ENCODE measurements around the gene HOXC13. TPM values are rescaled to one million over a fixed set of nuclear protein-coding genes. Genes with fewer than 3 reads are reported as not detected.

Gene HOXC13
- total and polyA plus RNA-seq, 8 donors, result not detected

- Histone ChIP-seq H3K9me3 (no peaks in the 10 kb centered on the region), H3K4me3 (no peak overlapping the region), H3K27ac (no peak overlapping the region), H3K27me3 (peaks cover 100% of the 10 kb centered on the region in 2 donors), H3K36me3 (no peaks in the 10 kb centered on the region), H3K4me1 (peaks cover 0 to 5% of the 10 kb centered on the region in 2 donors)
- intact Hi-C loops (cut with DNase I), result no loop called here
- ATAC-seq (no peak), DNase-seq (no peak)
- TF ChIP-seq CTCF (IDR thresholded peaks at IDR 0.05), result no peak
Measured at GRCh38 chr12:53966385-53967133, 27.9 kb downstream of the HOXC13 start.

GRCh38 chr12:53967421-53967925 is 28.8 kb downstream of the HOXC13 start:
- H3K4me3 ChIP-seq, result no peak overlapping the region
- peaks cover 100% of the 10 kb centered on the region in 2 donors for H3K27me3 ChIP-seq
- no peak overlapping the region for H3K27ac ChIP-seq
- H3K4me1 ChIP-seq, result peaks cover 0 to 5% of the 10 kb centered on the region in 2 donors
- DNase-seq (no peak), ATAC-seq (no peak)
- intact Hi-C loops (cut with DNase I), result no loop called here
- no peaks in the 10 kb centered on the region for H3K36me3 ChIP-seq
- no peak for TF ChIP-seq CTCF (IDR thresholded peaks at IDR 0.05)
- no peaks in the 10 kb centered on the region for H3K9me3 ChIP-seq

- Histone ChIP-seq H3K4me1 (peaks cover 0 to 9% of the 10 kb centered on the region in 2 donors), H3K27me3 (peaks cover 100% of the 10 kb centered on the region in 2 donors), H3K4me3 (no peak overlapping the region)
Measured at GRCh38 chr12:53968214-53969127, 29.8 kb downstream of the HOXC13 start.

GRCh38 chr12:53969588-53970259 is 31.1 kb downstream of the HOXC13 start:
- H3K27ac ChIP-seq, result no peak overlapping the region
- peaks cover 99 to 100% of the 10 kb centered on the region in 2 donors for H3K27me3 ChIP-seq
- peaks cover 0 to 20% of the 10 kb centered on the region in 2 donors for H3K4me1 ChIP-seq
- DNase-seq, result no peak
- no peak overlapping the region for H3K4me3 ChIP-seq
- intact Hi-C loops (cut with DNase I), result no loop called here
- ATAC-seq, result no peak
- no peaks in the 10 kb centered on the region for H3K9me3 ChIP-seq
- no peaks in the 10 kb centered on the region for H3K36me3 ChIP-seq
- no peak for TF ChIP-seq CTCF (IDR thresholded peaks at IDR 0.05)

More at GRCh38 chr12:53968214-53969127, 29.8 kb downstream of the HOXC13 start:
- Histone ChIP-seq H3K36me3 (no peaks in the 10 kb centered on the region), H3K9me3 (no peaks in the 10 kb centered on the region), H3K27ac (no peak overlapping the region)
- no peak for TF ChIP-seq CTCF (IDR thresholded peaks at IDR 0.05)
- no peak for ATAC-seq
- no peak for DNase-seq
- intact Hi-C loops (cut with DNase I), result no loop called here

All from left lung (tissue), 10 donors.